K562 (cell line): ENCODE results near the gene INCENP. TPM values are rescaled to one million over a fixed set of nuclear protein-coding genes. Genes with fewer than 3 reads are reported as not detected.
A peak's percentile ranks its signal among the peaks of the same experiment; 100 is the strongest.

ENCODE experiments used
- ASH1L ChIP-seq: fragments of 450-650 bp; IDR thresholded peaks from 2 replicates; pipeline ENCODE4 v1.6.1; 2018; ENCODE audit warnings: borderline replicate concordance, mild to moderate bottlenecking, low read depth; ENCODE audit not compliant: partially characterized antibody
- CBFA2T3 ChIP-seq: fragments of 450-650 bp; IDR thresholded peaks from 2 replicates; pipeline ENCODE4 v1.6.1; 2017
- DACH1 ChIP-seq: fragments of 450-650 bp; IDR thresholded peaks from 2 replicates; pipeline ENCODE4 v1.6.1; 2018; ENCODE audit not compliant: partially characterized antibody
- ERF ChIP-seq: fragments of 450-650 bp; formaldehyde crosslinking; IDR thresholded peaks from 2 replicates; pipeline ENCODE4 v1.4.0; 2020; ENCODE audit warnings: mild to moderate bottlenecking, mixed read lengths
- EWSR1 ChIP-seq: fragments of 450-650 bp; IDR thresholded peaks from 2 replicates; pipeline ENCODE4 v1.6.1; 2018; ENCODE audit warnings: borderline replicate concordance, mild to moderate bottlenecking, low read depth, moderate library complexity; ENCODE audit not compliant: partially characterized antibody
- KLF16 ChIP-seq: IDR thresholded peaks from 2 replicates; pipeline ENCODE4 v1.6.1; 2016; ENCODE audit warnings: antibody characterized with exemption
- RBM22 ChIP-seq: fragments of 200-400 bp; formaldehyde crosslinking; IDR thresholded peaks from 2 replicates; pipeline ENCODE4 v1.6.1; 2018; ENCODE audit warnings: low read length, low read depth; ENCODE audit not compliant: poor library complexity, severe bottlenecking
- SMARCA5 ChIP-seq: fragments of 450-650 bp; IDR thresholded peaks from 2 replicates; pipeline ENCODE4 v1.6.1; 2016
- SRSF1 ChIP-seq: fragments of 200-400 bp; formaldehyde crosslinking; IDR thresholded peaks from 2 replicates; pipeline ENCODE4 v1.6.1; 2017; ENCODE audit warnings: mild to moderate bottlenecking, low read depth, low read length, moderate library complexity
- TRIM24 ChIP-seq, 2 experiments: fragments of 450-650 bp; IDR thresholded peaks; 2 replicates each; pipeline ENCODE4 v1.6.1; 2016
- ZNF384 ChIP-seq: IDR thresholded peaks from 2 replicates; pipeline ENCODE4 v1.6.1; 2012; ENCODE audit warnings: low read depth, low read length, improper control_type of control experiment
- ZNF583 ChIP-seq: fragments of 250-450 bp; sonication (Bioruptor Pico); IDR thresholded peaks from 2 replicates; pipeline ENCODE4 v1.4.0; 2020
- polyA plus RNA-seq, 8 experiments: library from polyadenylated mRNA; depleted of rRNA in 4 of 8; stranded (reverse) in 5 of 8; unstranded in 3 of 8; fragments of >200 nt; fragmentation: Nextera tagmentation in 2 of 8; fragmentation: Illumina TruSeq in 1 of 8; extraction: Ambion mirVana in 2 of 8; extraction: Trizol in 1 of 8; gene quantifications; 2 replicates each; pipeline versions ENCODE4 v1.2.1 to v1.2.3, GENCODE V29; 2011 to 2014; ENCODE audit warnings: inconsistent platforms in 1 of 8, missing spikeins in 1 of 8
- total RNA-seq, 7 experiments: library from RNA; depleted of rRNA in 6 of 7; stranded (reverse); fragments of >200 nt in 6 of 7; fragmentation: Illumina TruSeq in 2 of 7; extraction: Trizol in 2 of 7; gene quantifications; 2 replicates each; pipeline versions ENCODE4 v1.2.1 to v1.2.3, GENCODE V29; 2011 to 2021; ENCODE audit warnings: low replicate concordance in 1 of 7
- TF ChIP-seq, protein P1 (sequence below): sonication (generic); formaldehyde crosslinking; IDR thresholded peaks from 2 replicates; pipeline ENCODE4 v1.8.0; 2022; ENCODE audit warnings: mild to moderate bottlenecking, missing genetic modification reagents, borderline replicate concordance
- TF ChIP-seq, protein P2 (sequence below): IDR thresholded peaks from 3 replicates; pipeline ENCODE4 v1.6.1; 2011; ENCODE audit warnings: borderline replicate concordance, mild to moderate bottlenecking; ENCODE audit not compliant: insufficient read length, insufficient read depth
- TF ChIP-seq, protein P3 (sequence below): fragments of 450-650 bp; IDR thresholded peaks from 2 replicates; pipeline ENCODE4 v1.7.0; 2016; ENCODE audit warnings: borderline replicate concordance
- TF ChIP-seq, protein P4 (sequence below): fragments of 450-650 bp; IDR thresholded peaks from 2 replicates; pipeline ENCODE4 v1.6.1; 2018; ENCODE audit not compliant: partially characterized antibody
- TF ChIP-seq, protein P5 (sequence below): fragments of 250-450 bp; sonication (Bioruptor Pico); IDR thresholded peaks from 2 replicates; pipeline ENCODE4 v1.4.0; 2020; ENCODE audit warnings: mild to moderate bottlenecking, moderate library complexity

INCENP gene
- total and polyA plus RNA-seq, 9 of the 15 experiments (the other 6 are each of a cell fraction or from before 2014, with no cell fraction given) = 1.1 to 97.9 (median 28.2) TPM

DNA sequence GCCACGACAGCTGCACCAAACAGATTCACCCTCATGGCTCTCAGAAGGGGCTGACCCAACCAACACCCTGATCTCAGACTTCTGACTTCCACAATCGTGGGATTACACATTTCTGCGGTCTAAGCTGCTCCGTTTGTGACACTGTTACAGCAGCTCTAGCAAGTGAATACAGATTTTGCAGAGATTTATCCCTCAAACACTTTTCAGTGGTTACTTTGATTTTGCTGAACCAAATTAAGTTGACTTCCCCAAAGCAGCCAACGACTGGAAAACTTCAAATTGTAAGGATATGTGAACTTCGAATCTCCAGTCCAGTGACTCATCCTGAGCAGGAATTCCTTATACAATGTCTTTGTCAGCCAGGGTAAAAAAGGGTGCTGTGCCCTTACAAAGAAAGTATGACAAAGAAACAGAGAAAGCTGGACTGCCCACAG, 14.8 kb upstream of the INCENP start (continued):
- TF ChIP-seq ZNF384 (0 out of 2 replicates have a peak, but pooled peaks have one; percentile 25), DACH1 (no peak), CBFA2T3 (peak; percentile 81), SMARCA5 (no peak), ERF (CRISPR knock-in tag) (no peak), SRSF1 (no peak), ASH1L (no peak), TRIM24 (IDR thresholded peaks at IDR 0.05) (no peak), RBM22 (no peak), KLF16 (0 out of 2 replicates have a peak, but pooled peaks have one; percentile 24), EWSR1 (no peak), ZNF583 (CRISPR knock-in tag) (no peak)
- TF ChIP-seq, protein P1, sequence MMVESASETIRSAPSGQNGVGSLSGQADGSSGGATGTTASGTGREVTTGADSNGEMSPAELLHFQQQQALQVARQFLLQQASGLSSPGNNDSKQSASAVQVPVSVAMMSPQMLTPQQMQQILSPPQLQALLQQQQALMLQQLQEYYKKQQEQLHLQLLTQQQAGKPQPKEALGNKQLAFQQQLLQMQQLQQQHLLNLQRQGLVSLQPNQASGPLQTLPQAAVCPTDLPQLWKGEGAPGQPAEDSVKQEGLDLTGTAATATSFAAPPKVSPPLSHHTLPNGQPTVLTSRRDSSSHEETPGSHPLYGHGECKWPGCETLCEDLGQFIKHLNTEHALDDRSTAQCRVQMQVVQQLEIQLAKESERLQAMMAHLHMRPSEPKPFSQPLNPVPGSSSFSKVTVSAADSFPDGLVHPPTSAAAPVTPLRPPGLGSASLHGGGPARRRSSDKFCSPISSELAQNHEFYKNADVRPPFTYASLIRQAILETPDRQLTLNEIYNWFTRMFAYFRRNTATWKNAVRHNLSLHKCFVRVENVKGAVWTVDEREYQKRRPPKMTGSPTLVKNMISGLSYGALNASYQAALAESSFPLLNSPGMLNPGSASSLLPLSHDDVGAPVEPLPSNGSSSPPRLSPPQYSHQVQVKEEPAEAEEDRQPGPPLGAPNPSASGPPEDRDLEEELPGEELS (CRISPR knock-in tag) = no peak
- TF ChIP-seq, protein P2, sequence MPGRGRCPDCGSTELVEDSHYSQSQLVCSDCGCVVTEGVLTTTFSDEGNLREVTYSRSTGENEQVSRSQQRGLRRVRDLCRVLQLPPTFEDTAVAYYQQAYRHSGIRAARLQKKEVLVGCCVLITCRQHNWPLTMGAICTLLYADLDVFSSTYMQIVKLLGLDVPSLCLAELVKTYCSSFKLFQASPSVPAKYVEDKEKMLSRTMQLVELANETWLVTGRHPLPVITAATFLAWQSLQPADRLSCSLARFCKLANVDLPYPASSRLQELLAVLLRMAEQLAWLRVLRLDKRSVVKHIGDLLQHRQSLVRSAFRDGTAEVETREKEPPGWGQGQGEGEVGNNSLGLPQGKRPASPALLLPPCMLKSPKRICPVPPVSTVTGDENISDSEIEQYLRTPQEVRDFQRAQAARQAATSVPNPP = no peak
- TF ChIP-seq, protein P3, sequence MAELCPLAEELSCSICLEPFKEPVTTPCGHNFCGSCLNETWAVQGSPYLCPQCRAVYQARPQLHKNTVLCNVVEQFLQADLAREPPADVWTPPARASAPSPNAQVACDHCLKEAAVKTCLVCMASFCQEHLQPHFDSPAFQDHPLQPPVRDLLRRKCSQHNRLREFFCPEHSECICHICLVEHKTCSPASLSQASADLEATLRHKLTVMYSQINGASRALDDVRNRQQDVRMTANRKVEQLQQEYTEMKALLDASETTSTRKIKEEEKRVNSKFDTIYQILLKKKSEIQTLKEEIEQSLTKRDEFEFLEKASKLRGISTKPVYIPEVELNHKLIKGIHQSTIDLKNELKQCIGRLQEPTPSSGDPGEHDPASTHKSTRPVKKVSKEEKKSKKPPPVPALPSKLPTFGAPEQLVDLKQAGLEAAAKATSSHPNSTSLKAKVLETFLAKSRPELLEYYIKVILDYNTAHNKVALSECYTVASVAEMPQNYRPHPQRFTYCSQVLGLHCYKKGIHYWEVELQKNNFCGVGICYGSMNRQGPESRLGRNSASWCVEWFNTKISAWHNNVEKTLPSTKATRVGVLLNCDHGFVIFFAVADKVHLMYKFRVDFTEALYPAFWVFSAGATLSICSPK = no peak
- TF ChIP-seq, protein P4, sequence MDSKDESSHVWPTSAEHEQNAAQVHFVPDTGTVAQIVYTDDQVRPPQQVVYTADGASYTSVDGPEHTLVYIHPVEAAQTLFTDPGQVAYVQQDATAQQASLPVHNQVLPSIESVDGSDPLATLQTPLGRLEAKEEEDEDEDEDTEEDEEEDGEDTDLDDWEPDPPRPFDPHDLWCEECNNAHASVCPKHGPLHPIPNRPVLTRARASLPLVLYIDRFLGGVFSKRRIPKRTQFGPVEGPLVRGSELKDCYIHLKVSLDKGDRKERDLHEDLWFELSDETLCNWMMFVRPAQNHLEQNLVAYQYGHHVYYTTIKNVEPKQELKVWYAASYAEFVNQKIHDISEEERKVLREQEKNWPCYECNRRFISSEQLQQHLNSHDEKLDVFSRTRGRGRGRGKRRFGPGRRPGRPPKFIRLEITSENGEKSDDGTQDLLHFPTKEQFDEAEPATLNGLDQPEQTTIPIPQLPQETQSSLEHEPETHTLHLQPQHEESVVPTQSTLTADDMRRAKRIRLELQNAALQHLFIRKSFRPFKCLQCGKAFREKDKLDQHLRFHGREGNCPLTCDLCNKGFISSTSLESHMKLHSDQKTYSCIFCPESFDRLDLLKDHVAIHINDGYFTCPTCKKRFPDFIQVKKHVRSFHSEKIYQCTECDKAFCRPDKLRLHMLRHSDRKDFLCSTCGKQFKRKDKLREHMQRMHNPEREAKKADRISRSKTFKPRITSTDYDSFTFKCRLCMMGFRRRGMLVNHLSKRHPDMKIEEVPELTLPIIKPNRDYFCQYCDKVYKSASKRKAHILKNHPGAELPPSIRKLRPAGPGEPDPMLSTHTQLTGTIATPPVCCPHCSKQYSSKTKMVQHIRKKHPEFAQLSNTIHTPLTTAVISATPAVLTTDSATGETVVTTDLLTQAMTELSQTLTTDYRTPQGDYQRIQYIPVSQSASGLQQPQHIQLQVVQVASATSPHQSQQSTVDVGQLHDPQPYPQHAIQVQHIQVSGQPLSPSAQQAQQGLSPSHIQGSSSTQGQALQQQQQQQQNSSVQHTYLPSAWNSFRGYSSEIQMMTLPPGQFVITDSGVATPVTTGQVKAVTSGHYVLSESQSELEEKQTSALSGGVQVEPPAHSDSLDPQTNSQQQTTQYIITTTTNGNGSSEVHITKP = no peak
- TF ChIP-seq, protein P5, sequence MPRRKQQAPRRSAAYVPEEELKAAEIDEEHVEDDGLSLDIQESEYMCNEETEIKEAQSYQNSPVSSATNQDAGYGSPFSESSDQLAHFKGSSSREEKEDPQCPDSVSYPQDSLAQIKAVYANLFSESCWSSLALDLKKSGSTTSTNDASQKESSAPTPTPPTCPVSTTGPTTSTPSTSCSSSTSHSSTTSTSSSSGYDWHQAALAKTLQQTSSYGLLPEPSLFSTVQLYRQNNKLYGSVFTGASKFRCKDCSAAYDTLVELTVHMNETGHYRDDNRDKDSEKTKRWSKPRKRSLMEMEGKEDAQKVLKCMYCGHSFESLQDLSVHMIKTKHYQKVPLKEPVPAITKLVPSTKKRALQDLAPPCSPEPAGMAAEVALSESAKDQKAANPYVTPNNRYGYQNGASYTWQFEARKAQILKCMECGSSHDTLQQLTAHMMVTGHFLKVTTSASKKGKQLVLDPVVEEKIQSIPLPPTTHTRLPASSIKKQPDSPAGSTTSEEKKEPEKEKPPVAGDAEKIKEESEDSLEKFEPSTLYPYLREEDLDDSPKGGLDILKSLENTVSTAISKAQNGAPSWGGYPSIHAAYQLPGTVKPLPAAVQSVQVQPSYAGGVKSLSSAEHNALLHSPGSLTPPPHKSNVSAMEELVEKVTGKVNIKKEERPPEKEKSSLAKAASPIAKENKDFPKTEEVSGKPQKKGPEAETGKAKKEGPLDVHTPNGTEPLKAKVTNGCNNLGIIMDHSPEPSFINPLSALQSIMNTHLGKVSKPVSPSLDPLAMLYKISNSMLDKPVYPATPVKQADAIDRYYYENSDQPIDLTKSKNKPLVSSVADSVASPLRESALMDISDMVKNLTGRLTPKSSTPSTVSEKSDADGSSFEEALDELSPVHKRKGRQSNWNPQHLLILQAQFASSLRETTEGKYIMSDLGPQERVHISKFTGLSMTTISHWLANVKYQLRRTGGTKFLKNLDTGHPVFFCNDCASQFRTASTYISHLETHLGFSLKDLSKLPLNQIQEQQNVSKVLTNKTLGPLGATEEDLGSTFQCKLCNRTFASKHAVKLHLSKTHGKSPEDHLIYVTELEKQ (CRISPR knock-in tag) = no peak
